G401.6 (cell line): ENCODE data around the gene DNER.
"Not testable (repeated sequence)": the region's sequence is repeated elsewhere in the genome, so short reads cannot be mapped to it uniquely, and the experiment has no call there.

Experiments
- FAIRE-seq: peaks from 2 replicates; lab custom pipeline; 2012; peaks lifted over from hg19 to GRCh38; lab: Jason Lieb, UNC

The DNER gene

DNA sequence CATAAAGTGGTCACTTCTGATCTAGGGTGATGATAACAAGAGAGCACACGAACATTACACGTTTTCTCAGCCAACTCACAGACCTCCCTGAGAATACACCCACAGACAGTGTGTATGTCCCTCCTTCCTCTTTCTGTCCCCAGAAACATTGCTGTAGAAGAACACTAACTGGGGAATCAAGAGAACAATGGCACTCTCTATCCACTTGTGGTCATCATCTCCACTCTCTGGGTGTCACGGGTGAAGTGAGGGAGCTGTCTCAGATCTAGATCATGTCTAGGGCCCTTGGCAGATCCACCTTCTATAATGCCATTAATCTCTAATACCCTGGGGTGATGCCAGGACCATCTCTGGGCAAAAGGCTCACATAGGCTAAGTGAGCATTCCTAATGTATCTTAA, 97.9 kb downstream of the DNER start:
- FAIRE-seq, result no peak

DNA sequence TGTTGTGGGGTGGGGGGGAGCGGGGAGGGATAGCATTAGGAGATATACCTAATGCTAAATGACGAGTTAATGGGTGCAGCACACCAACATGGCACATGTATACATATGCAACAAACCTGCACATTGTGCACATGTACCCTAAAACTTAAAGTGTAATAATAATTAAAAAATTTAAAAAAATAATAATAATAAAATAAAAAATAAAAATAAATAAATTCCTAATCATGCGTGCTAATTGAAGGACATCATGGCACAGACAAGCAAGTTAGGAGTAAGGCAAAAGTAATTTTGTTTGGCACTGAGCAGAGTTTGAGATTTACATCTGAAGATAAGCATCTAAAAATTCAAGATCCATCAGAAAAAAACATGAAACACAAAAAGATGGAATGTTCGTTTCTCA, 100.3 kb downstream of the DNER start:
- FAIRE-seq, result not testable (repeated sequence)

GRCh38 chr2:229612384-229612971, 101.9 kb downstream of the DNER start:
- no peak for FAIRE-seq

DNA sequence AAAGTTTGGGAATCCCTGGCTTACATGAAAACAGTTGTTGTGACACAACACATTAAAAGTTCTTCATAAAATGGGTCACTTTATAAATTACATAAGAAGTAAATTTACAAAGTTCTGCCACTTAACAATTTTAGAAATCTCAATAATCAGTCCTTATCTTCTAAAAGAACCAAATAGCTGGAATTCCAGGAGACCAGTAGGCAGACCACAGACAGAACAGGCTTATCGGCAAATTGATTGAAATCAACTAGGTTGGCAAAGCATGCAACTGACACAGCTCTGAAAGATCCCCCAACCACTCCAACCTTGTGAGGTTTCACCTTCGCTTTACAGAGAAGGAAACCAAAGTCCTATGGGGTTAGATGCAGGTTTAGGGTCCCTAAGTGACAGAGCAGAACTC, 103.0 kb downstream of the DNER start:
- no peak for FAIRE-seq

DNA sequence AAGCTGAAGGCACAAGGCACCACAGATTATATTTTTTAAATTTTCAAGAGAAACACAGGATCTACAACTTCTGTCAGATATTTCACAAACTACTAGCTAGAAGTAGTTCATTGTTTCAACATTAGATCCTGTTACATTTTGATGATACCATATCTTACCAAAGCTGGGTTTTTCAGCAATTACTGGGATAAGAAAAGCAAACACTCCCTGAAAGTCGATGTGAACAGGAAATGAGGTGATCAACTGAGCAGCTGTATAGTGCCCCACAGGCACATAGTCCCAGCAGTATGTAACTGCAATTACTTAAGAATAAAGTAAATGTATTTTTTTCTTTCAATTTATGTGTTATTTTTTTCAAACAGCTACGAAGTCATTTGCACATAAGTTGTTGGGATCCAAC, 103.5 kb downstream of the DNER start:
- no peak for FAIRE-seq

DNA sequence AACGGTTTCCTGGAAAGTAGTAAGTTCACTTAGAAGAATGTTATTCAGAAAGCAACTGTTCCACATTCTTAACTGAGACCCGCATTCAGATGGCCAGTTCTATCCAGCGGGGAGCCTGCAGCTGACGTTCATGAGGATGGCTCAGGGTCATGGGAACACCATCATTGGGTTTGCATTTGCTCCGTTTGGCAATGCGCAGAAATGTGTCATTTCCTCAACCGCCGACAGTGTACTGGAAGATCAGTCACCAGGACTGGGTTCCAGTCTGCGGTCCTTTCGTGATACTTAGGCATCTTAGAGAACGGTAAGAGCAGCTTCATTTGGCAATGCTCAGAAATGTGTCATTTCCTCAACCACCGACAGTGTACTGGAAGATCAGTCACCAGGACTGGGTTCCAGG, 104.0 kb downstream of the DNER start:
- no peak for FAIRE-seq

- FAIRE-seq, result no peak
Measured at GRCh38 chr2:229601936-229602335, 112.4 kb downstream of the DNER start.

DNA sequence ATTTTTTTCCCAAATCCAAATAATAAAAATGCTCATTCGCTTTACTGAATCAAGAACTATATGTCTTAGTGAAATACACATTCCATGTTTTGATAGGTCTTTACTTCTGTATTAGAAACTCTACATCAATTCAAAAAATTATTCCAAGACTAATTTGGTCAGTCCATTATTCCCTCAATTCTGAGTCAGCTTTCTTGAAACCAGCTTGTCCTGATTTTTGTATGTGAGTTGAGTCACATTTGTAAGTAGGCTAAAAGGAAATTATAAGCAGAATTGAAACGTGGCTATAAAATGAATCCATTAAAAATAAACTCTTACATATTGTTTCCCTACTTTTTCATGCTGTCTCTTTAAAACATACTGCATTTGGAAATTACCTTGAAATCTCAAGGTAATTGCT, 113.0 kb downstream of the DNER start:
- FAIRE-seq, result no peak

DNA sequence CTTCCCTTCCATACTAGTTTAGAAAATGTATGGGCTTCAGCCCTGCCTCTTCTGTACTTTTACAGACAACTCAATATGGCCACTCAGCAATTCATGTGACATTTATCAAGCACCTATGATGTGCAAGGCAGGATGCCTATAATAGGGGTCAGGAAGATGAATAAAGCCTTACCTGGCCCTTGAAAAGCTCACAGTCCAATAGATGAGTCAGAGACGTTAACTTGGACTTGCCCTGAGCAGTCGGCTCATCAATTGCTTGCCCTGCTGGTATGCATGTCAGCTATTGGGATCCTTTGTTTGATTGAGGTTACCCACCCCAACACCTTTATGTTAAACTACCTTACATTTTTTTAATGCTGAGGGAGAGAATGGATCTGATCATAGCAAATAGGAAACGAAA, 116.1 kb downstream of the DNER start:
- no peak for FAIRE-seq

GRCh38 chr2:229596796-229597195, 117.6 kb downstream of the DNER start:
- no peak for FAIRE-seq

- FAIRE-seq, result no peak
Measured at GRCh38 chr2:229591611-229592010, 122.7 kb downstream of the DNER start.

- no peak for FAIRE-seq
Measured at GRCh38 chr2:229586746-229587705, 127.3 kb downstream of the DNER start.

DNA sequence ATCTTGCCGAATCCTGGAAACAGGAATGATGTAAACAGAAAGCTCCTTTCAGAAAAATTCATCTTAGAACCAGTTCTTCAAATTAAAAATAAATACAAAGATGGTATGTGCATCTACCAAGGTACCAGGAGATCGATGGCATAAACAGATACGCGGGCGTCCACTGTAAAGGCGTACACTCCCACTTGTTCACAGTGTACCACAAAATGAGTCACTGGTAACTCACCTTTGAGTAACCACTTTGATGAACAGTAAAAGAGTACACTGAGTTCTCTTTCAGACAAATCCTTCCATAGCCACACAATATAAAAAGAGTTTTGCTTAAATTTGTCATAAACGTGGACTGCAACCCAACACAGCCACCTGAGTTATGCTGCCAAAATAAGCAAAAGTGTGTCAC, 128.3 kb downstream of the DNER start:
- FAIRE-seq, result no peak

- FAIRE-seq, result no peak
Measured at GRCh38 chr2:229582151-229582550, 132.2 kb downstream of the DNER start.

DNA sequence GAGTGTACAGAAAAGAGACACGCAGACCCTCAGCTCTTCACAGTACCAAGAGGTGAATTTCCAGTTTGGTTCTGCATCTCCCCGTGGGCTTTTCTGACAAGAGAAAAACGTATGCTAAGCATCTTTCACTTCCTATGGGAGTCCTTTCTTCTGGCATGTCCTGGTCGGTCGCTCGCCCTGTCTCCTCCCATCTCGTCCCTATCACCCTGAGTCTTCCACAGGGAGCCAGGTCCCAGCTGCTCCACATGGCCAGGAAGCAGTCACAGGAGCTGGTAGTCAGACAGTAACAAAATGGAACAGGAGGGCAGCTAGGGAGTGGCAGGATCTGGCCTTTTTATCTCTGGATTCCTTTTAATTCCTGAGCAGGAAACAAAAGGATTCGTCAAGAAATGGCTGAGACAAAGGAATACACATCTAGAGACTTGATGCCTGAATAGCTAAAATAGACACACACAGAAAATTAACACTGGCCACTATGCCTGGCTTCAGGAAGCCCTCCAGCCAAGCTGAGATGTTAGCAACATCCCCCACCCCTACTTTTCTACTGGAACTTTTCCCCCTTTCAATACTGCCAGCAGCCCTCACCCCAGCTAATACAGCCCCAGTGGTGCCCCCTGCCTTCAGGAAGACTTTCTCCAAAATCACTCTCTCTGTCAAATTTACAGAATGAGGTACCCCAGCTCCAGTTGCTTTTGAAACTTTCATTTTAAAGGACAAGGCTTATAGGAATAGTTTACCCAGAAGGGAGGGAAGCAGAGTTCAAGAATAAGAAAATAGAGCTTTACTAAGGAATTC, 136.1 kb downstream of the DNER start:
- FAIRE-seq, result no peak

- no peak for FAIRE-seq
Measured at GRCh38 chr2:229575569-229576315, 138.6 kb downstream of the DNER start.

DNA sequence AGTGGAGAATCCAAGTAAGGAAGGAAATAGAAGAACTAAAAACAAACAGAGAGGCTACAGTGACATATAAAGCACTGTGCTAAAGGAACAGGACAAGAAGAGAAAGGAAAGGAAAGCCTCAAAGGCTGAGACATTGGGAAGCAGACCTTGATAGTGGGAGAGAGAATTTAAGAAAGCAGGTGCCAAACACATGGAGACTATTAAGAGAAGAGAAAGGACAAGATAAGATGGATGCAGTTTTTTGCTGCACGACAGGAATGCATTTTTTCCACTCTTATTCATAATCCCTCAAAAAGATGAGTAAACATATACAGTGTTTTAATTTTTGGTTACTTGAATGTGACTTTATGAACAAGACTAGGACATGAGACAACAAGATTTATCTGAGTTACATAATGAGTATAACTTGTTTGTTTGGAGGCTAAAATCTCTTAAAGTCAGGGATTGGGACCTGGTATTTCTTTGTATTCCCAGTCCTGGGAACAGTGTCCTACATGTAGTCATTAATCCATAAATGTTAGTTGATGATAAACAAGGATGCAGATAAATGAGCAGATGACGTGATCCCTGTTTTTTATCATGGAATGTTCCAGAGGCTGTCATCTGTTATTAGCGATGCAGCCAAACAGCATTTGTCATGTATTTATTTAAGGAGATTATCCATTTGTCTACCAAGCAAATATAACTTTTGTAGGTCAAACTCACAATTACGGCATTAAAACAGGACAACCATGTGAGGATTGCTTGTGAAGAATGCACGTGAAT, 141.7 kb downstream of the DNER start:
- no peak for FAIRE-seq

GRCh38 chr2:229571243-229571642, 143.1 kb downstream of the DNER start:
- FAIRE-seq, result no peak

DNA sequence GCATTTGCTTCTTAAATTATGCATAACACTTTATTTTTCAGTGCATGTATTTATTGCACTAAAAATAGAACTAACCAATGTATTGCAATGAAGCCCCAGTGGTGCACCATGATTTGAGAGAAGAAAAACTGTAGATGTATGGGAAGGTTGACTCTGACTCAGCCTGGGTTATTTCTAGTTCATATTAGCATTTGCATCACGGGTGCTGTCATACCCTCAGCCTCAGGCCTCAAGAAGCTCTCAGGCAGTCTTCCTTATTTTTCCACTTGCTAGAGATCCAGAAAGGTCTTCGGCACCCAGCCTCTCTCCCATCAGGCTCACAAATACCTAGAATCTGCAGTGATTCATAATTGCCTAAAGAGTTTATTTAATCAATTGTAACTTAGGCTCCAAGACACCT, 148.0 kb downstream of the DNER start:
- FAIRE-seq, result no peak

- FAIRE-seq, result no peak
Measured at GRCh38 chr2:229564300-229564907, 150.0 kb downstream of the DNER start.

DNA sequence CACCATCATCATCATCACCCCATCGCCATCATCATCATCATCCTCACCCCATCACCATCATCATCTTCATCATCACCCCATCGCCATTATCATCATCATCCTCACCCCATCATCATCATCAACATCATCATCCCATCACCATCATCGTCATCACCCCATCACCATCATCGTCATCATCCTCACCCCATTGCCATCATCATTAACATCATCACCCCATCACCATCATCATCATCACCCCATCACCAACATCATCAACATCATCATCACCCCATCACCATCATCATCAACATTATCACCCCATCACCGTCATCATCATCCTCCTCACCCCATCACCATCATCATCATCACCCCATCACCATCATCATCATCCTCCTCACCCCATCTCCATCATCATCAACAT, 151.0 kb downstream of the DNER start:
- FAIRE-seq, result no peak
